ENCODE results near the gene AAK1.

DNA sequence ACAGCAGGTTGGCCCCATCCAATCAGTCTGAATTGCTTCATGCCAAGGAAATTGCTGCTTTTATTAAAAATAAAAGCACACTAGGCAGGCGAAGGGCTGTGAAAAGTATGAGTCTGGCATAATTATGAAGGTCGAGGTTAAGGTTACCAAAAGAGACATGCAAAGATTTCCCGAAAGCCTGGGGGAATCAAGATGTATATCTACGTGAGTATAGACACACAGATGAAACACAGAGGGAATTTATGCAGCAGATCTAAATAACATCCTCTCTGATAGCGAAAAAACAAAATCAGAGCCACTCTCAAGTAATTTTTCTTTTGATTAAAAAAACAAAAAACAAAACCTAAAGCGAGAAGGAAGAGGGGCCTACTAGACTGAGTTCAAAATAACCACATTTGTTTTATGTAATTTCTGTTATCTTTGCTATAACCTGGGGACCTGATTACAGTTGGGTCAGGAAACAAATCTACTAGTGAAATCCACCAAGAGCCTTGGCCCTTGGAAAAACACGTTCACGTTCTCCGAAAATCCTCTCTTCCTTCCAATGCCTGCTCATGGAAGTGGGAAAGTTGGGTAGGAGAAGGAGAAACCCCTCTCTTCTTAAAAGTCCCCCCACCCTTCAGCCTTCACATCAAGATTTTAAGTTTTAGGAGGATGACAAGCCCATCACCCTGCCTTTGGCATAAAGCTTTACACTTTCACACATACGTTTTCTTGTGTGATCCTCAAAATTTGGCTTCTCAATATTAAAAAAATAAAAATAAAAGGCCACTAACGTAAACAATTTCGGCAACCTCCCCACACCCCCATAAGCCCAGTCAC, 1.4 kb downstream of the AAK1 start:
- TF ChIP-seq, protein P1, sequence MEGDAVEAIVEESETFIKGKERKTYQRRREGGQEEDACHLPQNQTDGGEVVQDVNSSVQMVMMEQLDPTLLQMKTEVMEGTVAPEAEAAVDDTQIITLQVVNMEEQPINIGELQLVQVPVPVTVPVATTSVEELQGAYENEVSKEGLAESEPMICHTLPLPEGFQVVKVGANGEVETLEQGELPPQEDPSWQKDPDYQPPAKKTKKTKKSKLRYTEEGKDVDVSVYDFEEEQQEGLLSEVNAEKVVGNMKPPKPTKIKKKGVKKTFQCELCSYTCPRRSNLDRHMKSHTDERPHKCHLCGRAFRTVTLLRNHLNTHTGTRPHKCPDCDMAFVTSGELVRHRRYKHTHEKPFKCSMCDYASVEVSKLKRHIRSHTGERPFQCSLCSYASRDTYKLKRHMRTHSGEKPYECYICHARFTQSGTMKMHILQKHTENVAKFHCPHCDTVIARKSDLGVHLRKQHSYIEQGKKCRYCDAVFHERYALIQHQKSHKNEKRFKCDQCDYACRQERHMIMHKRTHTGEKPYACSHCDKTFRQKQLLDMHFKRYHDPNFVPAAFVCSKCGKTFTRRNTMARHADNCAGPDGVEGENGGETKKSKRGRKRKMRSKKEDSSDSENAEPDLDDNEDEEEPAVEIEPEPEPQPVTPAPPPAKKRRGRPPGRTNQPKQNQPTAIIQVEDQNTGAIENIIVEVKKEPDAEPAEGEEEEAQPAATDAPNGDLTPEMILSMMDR (conservative IDR thresholded peaks at IDR 0.05 in 1 of 2, IDR thresholded peaks at IDR 0.05 in 1 of 2; ENCODE audit: low read depth in 1 of 2, low read length in 2 of 2) = no peak
- no peak for TF ChIP-seq EZH2 (IDR thresholded peaks at IDR 0.05; ENCODE audit: low read length, missing control alignments)

Data from fibroblast of lung (primary cell).